ENCODE measurements around the gene DIPK1C.

DNA sequence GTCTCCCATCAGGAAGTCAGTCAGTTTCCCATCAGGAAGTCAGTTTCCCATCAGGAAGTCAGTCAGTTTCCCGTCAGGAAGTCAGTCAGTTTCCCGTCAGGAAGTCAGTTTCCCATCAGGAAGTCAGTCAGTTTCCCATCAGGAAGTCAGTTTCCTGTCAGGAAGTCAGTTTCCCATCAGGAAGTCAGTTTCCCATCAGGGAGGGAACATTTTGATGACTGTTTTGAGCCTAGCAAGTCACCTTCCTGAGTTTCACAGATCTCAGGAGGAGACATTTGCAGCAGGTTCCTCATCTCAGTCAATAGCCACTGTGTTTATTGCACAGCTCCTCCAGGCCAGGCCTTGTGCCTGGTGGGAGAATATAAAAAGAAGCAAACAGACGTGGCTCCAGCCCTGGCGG, 31.9 kb downstream of the DIPK1C start:
- TF ChIP-seq, protein P1, sequence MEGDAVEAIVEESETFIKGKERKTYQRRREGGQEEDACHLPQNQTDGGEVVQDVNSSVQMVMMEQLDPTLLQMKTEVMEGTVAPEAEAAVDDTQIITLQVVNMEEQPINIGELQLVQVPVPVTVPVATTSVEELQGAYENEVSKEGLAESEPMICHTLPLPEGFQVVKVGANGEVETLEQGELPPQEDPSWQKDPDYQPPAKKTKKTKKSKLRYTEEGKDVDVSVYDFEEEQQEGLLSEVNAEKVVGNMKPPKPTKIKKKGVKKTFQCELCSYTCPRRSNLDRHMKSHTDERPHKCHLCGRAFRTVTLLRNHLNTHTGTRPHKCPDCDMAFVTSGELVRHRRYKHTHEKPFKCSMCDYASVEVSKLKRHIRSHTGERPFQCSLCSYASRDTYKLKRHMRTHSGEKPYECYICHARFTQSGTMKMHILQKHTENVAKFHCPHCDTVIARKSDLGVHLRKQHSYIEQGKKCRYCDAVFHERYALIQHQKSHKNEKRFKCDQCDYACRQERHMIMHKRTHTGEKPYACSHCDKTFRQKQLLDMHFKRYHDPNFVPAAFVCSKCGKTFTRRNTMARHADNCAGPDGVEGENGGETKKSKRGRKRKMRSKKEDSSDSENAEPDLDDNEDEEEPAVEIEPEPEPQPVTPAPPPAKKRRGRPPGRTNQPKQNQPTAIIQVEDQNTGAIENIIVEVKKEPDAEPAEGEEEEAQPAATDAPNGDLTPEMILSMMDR (IDR thresholded peaks at IDR 0.05) = no peak
- no peak for TF ChIP-seq POLR2A (IDR thresholded peaks at IDR 0.05)
